ENCODE measurements around the gene AGPS. TPM values are rescaled to one million over a fixed set of nuclear protein-coding genes. Genes with fewer than 3 reads are reported as not detected.

AGPS gene
- total RNA-seq, 2 donors from 2014 or later: 38.8 to 44.6 TPM

DNA sequence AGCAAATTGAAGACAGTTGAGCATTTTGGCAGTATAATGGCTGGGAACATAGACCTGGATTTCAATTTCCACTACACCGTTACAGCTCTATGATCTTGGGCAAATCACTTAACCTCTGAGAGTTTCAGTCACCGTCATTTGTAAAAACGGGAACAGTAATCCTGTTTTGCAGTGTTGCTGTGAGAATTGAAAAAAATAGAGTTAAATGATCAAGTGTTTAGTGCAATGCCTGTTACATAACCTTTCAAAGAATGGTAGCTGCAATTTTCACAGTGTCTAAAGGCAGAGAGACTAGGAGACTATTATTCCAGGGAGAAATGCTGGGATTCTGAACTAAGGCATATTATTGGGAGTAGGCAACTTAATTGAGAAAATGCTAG is 2.0 kb downstream of the AGPS start:
- H3K9me3 Mint-ChIP-seq: no peaks in the 10 kb centered on the region
- H3K27me3 Mint-ChIP-seq (ENCODE audit: low read depth): no peaks in the 10 kb centered on the region
- ATAC-seq (replicated peaks in 1 of 2): no peak
- H3K4me1 Mint-ChIP-seq (ENCODE audit: low read depth): peaks cover 89% of the 10 kb centered on the region
- H3K4me3 Mint-ChIP-seq: peak overlapping the region; percentile 93 to 96
- H3K36me3 Mint-ChIP-seq (ENCODE audit: insufficient read depth in 2 of 2): peaks cover 6 to 17% of the 10 kb centered on the region in 2 donors
- peak overlapping the region; percentile 8 for H3K27ac Mint-ChIP-seq
- no peak for DNase-seq

DNA sequence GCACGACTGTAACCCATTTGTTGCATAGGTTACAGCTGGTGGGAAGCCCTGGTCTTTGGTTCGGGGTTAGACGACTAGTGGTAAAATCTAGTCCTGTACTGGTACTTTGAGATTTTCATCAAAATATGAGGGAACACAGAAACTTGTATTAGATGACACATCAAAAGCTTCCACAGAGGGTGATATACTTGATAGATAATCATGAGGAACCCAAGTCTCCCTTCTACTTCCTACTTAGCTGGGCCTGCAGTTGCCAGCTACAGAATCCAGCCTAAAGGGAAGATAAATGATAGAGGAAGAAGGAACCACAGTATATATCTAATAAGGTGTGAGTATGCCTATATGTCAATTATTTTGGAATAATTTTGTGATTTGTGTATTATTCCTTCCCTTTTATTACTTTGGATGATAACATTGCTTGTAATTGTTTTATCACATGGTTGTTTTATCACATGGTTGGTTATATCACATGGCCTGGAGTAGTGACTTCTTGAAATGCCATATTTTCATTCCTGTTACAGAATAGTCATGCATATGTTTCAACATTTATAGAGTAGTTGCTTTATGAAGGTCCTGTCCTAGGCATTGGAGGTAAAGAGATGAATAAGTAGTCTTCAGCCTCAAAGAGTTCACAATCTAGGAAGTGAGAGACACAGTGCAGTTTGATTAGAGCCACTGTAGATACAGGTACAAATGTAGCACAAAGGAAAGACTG is 2.9 kb downstream of the AGPS start:
- no peak overlapping the region for H3K27ac Mint-ChIP-seq
- peaks cover 86% of the 10 kb centered on the region for H3K4me1 Mint-ChIP-seq (ENCODE audit: low read depth)
- no peaks in the 10 kb centered on the region for H3K9me3 Mint-ChIP-seq
- DNase-seq (no peak), ATAC-seq (replicated peaks in 1 of 2) (no peak)
- peak overlapping the region in 1 of 2 donors; percentile 96 for H3K4me3 Mint-ChIP-seq
- H3K36me3 Mint-ChIP-seq (ENCODE audit: insufficient read depth in 2 of 2): peaks cover 6 to 17% of the 10 kb centered on the region in 2 donors
- no peaks in the 10 kb centered on the region for H3K27me3 Mint-ChIP-seq (ENCODE audit: low read depth)

DNA sequence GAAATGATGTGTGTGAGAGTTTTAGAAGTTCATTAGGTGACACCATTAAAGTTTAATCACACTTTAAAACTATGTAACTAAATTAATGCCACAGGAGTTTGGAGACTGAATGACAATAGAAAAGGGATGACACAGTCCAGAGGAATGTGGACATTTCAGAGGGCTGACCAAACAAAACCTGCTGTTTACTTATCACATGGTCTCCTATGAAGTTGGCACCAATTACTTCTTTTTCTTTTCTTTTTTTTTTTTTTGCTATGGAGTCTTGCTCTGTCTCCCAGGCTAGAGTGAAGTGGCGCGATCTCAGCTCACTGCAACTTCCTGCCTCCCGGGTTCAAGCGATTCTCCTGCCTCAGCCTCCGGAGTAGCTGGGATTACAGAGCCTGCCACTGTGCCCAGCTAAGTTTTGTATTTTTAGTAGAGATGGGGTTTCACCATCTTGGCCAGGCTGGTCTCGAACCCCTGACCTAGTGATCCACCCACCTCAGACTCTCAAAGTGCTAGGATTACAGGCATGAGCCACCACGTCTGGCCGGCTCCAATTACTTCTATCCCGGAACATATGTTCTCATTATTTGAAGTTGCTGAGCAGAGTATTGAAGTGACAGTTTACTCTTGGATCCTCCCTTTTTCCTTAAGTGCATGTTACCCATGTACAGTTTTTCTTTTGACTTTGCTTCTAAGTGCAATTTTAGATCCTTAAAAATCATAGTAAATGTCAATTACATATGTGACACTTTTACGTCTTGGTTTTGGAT is 4.3 kb downstream of the AGPS start:
- DNase-seq: no peak
- ATAC-seq (replicated peaks in 1 of 2): no peak
- peaks cover 6 to 16% of the 10 kb centered on the region in 2 donors for H3K36me3 Mint-ChIP-seq (ENCODE audit: insufficient read depth in 2 of 2)
- H3K4me3 Mint-ChIP-seq: peak overlapping the region in 1 of 2 donors; percentile 30
- H3K9me3 Mint-ChIP-seq: no peaks in the 10 kb centered on the region
- H3K27me3 Mint-ChIP-seq (ENCODE audit: low read depth): no peaks in the 10 kb centered on the region
- H3K27ac Mint-ChIP-seq: peak overlapping the region; percentile 72
- peaks cover 77% of the 10 kb centered on the region for H3K4me1 Mint-ChIP-seq (ENCODE audit: low read depth)

DNA sequence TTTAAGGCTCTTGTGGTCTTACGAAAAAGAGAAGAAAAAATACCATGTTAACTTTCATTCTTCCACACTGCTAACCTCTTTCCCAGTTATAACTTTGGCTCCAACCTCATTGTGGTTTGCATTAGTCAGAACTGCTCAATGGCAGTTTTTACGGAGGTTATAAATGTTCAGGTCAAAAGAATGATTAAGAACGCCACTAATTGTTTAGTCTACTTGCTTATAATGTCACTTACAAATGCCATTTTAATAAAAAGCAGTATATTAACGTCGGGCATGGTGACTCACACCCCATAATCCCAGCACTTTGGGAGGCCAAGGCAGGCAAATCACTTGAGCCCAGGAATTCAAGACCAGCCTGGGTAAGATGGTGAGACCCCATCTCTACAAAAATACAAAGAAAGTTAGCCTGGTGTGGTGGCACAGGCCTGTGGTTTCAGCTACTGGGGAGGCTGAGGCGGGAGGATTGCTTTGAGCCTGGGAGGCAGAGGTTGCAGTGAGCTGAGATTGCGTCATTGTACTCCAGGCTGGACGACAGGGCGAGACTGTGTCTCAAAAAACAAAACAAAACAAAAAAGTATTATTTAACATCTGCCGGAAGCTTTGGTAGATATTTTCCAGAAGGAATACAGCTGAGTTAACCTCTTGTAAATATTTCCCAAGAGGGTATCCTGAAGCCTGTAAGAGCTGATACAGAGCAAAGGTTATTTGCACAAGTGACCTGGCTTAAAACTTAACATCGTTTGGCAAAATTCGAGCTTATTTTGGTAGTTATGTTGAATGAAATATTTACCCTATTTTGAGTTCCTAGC is 5.1 kb downstream of the AGPS start:
- no peaks in the 10 kb centered on the region for H3K27me3 Mint-ChIP-seq (ENCODE audit: low read depth)
- peaks cover 5 to 14% of the 10 kb centered on the region in 2 donors for H3K36me3 Mint-ChIP-seq (ENCODE audit: insufficient read depth in 2 of 2)
- peaks cover 77% of the 10 kb centered on the region for H3K4me1 Mint-ChIP-seq (ENCODE audit: low read depth)
- ATAC-seq (replicated peaks in 1 of 2) (no peak), DNase-seq (no peak)
- H3K27ac Mint-ChIP-seq: peak overlapping the region; percentile 72
- no peaks in the 10 kb centered on the region for H3K9me3 Mint-ChIP-seq
- peak overlapping the region in 1 of 2 donors; percentile 30 for H3K4me3 Mint-ChIP-seq

DNA sequence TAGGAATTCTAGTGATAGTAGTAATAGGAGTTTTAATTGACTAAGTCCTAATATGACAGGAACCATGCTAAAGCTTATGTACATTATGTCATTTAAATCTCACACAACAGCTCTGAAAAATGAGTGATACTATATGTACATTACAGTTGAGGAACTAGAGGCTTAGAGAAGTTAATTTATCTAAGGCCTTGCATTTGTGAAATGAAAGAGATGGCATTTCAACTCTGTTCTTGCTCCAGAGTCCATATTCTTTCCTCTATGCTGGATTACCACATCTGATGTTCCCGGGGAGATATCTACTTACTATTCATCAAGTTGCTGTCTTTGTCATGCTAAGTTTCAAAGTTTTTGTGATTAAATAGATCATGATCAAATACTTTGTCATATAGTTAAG is 5.7 kb downstream of the AGPS start:
- H3K9me3 Mint-ChIP-seq: no peaks in the 10 kb centered on the region
- no peaks in the 10 kb centered on the region for H3K27me3 Mint-ChIP-seq (ENCODE audit: low read depth)
- peaks cover 3 to 10% of the 10 kb centered on the region in 2 donors for H3K36me3 Mint-ChIP-seq (ENCODE audit: insufficient read depth in 2 of 2)
- H3K27ac Mint-ChIP-seq: no peak overlapping the region
- no peak overlapping the region for H3K4me3 Mint-ChIP-seq
- no peak for ATAC-seq (replicated peaks in 1 of 2)
- peaks cover 79% of the 10 kb centered on the region for H3K4me1 Mint-ChIP-seq (ENCODE audit: low read depth)
- DNase-seq: no peak

DNA sequence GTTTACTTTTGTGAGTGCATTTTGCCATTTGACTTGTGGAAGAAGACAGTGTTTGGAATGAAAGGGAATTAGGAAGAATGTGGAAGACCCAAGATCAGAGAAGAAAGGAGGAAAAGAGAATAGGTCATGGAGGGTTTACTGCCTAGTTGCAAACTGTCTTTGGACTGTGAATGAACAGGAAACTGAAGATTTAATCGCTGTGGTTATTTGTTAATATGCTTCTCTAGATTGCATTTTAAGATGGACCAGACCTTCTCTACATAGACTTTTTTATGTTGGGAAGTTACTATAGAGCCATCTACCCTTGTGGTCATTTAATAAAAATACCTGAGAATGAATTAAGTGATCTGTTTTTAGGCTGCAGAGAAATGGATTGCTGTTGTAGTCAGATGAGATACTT is 6.2 kb downstream of the AGPS start:
- H3K27ac Mint-ChIP-seq: no peak overlapping the region
- peaks cover 76% of the 10 kb centered on the region for H3K4me1 Mint-ChIP-seq (ENCODE audit: low read depth)
- ATAC-seq (replicated peaks in 1 of 2) (no peak), DNase-seq (no peak)
- no peak overlapping the region for H3K4me3 Mint-ChIP-seq
- H3K9me3 Mint-ChIP-seq: no peaks in the 10 kb centered on the region
- H3K27me3 Mint-ChIP-seq (ENCODE audit: low read depth): no peaks in the 10 kb centered on the region
- peaks cover 3 to 8% of the 10 kb centered on the region in 2 donors for H3K36me3 Mint-ChIP-seq (ENCODE audit: insufficient read depth in 2 of 2)

DNA sequence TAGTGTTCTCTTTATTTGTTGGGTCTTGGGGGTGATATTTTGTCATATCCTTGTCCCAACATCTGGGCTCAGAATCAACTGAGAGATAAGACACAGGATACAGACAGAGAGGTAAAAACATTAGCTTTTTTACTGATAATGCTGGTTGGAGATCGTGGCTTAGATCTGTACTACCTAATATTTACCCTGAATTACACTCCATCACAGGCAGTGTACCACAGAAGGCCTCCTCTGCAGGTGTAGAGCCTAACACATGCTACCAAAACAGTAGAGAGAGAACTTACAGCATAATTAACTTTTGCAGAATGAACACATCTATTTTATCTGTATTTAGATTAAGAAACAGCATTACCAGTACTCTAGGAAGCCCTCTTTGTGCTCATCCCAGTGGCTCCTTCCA is 6.8 kb downstream of the AGPS start:
- Mint-ChIP-seq H3K27ac (no peak overlapping the region), H3K36me3 (ENCODE audit: insufficient read depth in 2 of 2) (peaks cover 3 to 11% of the 10 kb centered on the region in 2 donors), H3K9me3 (no peaks in the 10 kb centered on the region), H3K27me3 (ENCODE audit: low read depth) (no peaks in the 10 kb centered on the region), H3K4me1 (ENCODE audit: low read depth) (peaks cover 70% of the 10 kb centered on the region), H3K4me3 (no peak overlapping the region)
- ATAC-seq (replicated peaks in 1 of 2): no peak
- no peak for DNase-seq

DNA sequence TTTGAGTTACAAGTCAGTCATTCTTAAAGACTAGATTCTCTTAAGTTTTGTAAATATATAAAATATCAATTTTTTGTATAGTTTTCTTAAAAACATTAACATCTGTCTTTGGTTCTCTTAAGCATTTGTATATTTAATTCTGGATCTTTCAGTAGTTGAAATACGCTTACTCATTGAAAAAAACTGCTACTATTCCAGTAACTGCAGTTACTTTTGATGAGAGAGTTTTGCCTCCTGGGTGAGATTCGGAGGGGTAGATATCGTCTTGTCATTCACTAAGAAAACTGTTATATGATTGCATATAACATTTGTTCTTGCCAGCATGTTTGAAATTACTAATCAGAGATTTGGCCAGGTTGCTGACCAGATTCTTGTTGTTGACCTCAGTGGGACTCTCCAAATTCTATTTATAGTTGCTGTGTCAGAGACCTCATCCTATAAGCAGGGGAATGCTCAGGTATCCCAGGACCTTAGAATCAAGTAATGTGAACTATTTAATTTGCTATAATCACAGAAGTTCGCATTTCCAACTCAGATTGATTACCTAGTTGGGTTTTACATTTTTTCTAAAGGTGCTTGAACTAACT is 7.9 kb downstream of the AGPS start:
- H3K27me3 Mint-ChIP-seq (ENCODE audit: low read depth): no peaks in the 10 kb centered on the region
- peaks cover 3 to 9% of the 10 kb centered on the region in 2 donors for H3K36me3 Mint-ChIP-seq (ENCODE audit: insufficient read depth in 2 of 2)
- H3K9me3 Mint-ChIP-seq: no peaks in the 10 kb centered on the region
- DNase-seq: no peak
- ATAC-seq (replicated peaks in 1 of 2): no peak
- peaks cover 63% of the 10 kb centered on the region for H3K4me1 Mint-ChIP-seq (ENCODE audit: low read depth)
- peak overlapping the region in 1 of 2 donors; percentile 22 for H3K4me3 Mint-ChIP-seq
- H3K27ac Mint-ChIP-seq: peak overlapping the region; percentile 10

DNA sequence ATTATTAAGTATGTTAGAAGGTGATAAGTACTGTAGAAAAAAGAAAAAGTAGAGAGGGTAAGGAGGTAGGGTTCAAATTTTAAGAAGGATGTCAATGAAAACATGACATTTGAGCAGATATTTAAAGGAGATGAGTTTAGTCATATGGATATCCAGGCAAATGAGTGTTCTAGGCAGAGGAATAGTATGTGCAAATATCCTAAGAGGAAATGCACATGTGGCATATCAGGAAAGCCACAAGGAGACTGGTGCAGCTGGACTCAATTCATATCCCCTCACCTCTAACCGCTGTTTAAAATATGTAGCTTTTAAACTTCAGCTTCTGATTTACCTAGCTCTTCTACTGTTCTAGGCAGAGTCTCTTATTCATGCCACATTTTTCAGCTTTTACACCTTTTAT is 9.5 kb downstream of the AGPS start:
- no peak for DNase-seq
- no peak overlapping the region for H3K27ac Mint-ChIP-seq
- peaks cover 0 to 15% of the 10 kb centered on the region in 2 donors for H3K36me3 Mint-ChIP-seq (ENCODE audit: insufficient read depth in 2 of 2)
- no peak overlapping the region for H3K4me3 Mint-ChIP-seq
- H3K27me3 Mint-ChIP-seq (ENCODE audit: low read depth): no peaks in the 10 kb centered on the region
- ATAC-seq (replicated peaks in 1 of 2): no peak
- H3K4me1 Mint-ChIP-seq (ENCODE audit: low read depth): peaks cover 63% of the 10 kb centered on the region
- H3K9me3 Mint-ChIP-seq: peaks cover 0 to 2% of the 10 kb centered on the region in 2 donors

DNA sequence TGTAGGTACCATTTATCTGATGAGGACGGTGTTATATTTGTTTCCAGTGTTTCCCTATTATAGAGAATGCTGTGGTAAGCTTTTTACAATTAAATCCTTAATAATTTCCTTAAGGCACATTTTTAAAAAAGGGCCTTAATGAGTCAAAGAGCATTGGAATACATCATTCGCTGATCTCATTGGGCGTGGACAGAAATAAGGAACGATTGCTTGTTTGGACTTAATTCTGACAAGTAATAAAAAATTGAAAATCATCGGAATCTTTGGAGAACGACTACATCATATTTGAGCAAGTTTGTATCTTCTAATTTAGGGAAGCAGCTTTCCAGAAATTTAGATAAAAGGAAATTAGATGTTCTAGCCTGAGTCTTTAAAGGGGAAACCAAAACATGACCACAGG is 11.3 kb downstream of the AGPS start:
- no peak overlapping the region for H3K4me3 Mint-ChIP-seq
- peaks cover 49% of the 10 kb centered on the region for H3K4me1 Mint-ChIP-seq (ENCODE audit: low read depth)
- peaks cover 0 to 15% of the 10 kb centered on the region in 2 donors for H3K36me3 Mint-ChIP-seq (ENCODE audit: insufficient read depth in 2 of 2)
- H3K27ac Mint-ChIP-seq: no peak overlapping the region
- ATAC-seq (replicated peaks in 1 of 2) (no peak), DNase-seq (no peak)
- H3K9me3 Mint-ChIP-seq: peaks cover 0 to 2% of the 10 kb centered on the region in 2 donors
- H3K27me3 Mint-ChIP-seq (ENCODE audit: low read depth): no peaks in the 10 kb centered on the region

DNA sequence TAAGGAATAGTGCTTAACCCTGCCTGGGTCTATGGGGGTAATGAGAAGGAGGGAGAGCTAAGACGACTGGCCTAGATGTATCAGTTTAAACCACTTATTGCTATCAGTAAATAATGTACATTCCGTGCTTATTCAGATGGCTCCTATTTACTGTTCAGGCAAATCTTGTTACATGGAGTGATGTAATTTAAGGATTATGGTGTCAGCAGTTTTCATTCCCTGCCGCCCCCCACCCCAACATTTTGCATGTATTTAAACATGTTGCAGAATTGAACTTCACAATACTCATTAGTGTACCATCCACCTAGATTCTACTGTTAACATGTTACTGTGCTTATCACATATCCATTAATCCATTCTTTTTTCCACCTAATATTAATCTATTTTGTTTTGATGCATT is 11.7 kb downstream of the AGPS start:
- Mint-ChIP-seq H3K27ac (no peak overlapping the region), H3K4me1 (ENCODE audit: low read depth) (peaks cover 47% of the 10 kb centered on the region), H3K36me3 (ENCODE audit: insufficient read depth in 2 of 2) (peaks cover 0 to 15% of the 10 kb centered on the region in 2 donors), H3K27me3 (ENCODE audit: low read depth) (no peaks in the 10 kb centered on the region), H3K4me3 (no peak overlapping the region), H3K9me3 (peaks cover 0 to 2% of the 10 kb centered on the region in 2 donors)
- ATAC-seq (replicated peaks in 1 of 2) (no peak), DNase-seq (no peak)

DNA sequence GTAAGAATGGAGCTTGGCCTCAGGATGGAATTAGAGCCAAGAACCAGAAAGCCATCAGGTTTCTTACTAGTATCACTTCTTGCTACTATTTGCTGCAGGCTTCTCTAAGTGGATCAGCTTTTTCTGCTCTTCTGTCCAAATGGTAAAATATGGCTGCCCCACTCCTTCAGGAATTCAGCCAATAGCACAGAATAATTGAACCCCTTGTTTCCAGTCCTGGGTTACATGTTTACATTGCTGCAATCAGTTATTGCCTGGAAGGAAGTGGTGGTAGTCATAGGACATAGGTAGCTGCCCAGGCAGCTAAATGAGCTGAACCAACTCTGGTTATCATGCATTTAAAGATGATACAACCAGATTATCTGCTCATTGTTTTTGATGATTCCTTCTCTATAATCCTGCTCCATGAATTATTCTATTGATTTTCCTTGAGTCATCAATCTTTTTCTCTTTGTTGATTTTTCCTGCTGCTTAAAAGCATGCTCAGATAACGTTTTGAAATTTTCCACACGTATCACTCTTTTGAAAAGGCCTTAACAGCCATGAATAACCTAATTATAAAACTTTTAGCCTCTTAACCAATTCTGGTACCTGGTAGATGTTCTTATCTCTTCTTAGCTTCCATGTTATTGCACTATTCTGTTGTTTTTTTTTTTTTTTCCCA is 12.6 kb downstream of the AGPS start:
- Mint-ChIP-seq H3K27ac (peak overlapping the region; percentile 57), H3K4me3 (no peak overlapping the region), H3K36me3 (ENCODE audit: insufficient read depth in 2 of 2) (peaks cover 0 to 15% of the 10 kb centered on the region in 2 donors), H3K27me3 (ENCODE audit: low read depth) (no peaks in the 10 kb centered on the region), H3K9me3 (peaks cover 0 to 2% of the 10 kb centered on the region in 2 donors), H3K4me1 (ENCODE audit: low read depth) (peaks cover 39% of the 10 kb centered on the region)
- DNase-seq (no peak), ATAC-seq (replicated peaks in 1 of 2) (no peak)
